Measurements from ENCODE around the gene P2RY1. TPM values are rescaled to one million over a fixed set of nuclear protein-coding genes. Genes with fewer than 3 reads are reported as not detected.

P2RY1 gene
- total RNA-seq, 2 experiments from 2014 or later, result 1.7 to 1.8 TPM

DNA sequence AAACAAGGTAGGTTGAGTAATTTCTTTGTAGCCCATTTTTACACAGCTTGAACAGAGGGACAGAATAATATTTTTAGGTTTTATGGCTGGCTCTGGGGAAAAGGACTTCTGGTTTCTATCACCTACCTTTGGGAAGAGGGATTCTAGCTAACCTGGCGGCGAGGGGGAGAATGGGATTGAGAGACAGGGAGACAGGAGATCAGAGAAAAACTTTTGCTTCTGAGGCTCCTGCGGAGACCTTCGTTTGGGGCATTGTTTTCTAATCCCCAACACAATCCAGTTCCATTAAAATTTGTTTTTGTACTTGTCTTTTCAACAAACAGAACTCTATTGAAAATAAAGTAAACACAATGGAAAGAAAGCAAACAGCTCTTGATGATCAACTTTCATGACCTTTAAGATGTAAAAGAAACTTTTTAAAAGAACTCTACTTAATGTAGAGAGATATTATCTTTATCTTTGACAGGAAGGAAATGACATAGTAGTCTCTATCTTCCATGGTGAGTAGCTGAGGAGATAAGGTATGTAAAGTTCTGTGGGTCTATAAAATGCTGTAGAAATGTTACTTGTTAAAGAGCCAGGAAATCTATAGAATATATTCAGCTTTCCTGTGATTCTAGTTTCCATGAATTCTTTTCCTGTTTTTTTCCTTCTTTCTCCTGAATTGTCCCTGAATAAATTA lies 37.0 kb upstream of the P2RY1 start:
- POLR2A ChIA-PET, result no interaction called here
- CTCF ChIA-PET, result no interaction called here

DNA sequence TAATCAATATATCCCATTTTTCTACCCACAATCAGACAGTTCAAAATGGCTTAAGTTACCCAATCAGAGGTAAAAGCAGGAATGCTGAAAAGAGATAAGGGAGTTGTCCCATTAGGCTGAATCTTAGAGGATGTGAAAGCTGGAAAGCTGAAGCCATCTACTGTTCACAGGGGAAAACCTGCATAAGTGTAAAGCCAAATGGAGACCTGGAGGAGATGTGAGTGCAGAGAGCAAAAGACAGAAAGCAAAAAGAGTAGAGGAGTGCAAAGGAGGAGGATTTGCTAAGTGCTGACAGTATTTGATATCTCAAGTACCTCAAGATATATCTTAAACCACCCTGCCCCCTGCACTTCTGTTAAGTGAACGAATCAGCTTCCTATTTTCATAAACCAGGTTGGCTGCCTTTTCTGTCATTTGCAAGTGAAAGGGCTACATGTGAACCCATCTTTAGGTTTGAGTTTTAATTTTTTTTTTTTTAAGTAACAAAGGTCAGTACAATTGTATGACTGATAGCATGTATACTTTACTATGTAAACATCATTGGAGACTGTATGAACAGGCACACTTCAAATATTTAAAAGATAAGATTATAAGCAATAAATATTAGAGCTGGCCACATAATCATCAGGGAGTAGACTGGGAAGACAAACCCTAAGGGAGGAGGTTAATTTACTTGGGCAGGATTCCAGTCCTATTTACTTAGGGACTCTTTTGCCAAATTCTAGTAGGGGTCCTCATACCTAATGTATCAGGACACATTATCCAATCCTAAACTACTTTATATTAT lies 22.8 kb upstream of the P2RY1 start:
- ATAC-seq, result no peak
- no peak overlapping the region for H3K4me3 Mint-ChIP-seq
- H3K4me1 Mint-ChIP-seq (ENCODE audit: low read depth), result no peaks in the 10 kb centered on the region
- no peak for DNase-seq
- H3K27ac Mint-ChIP-seq, result no peak overlapping the region
- POLR2A ChIA-PET, result no interaction called here
- CTCF ChIA-PET, result interaction anchor here (0.6 kb wide), 1 partner anchor 9 kb away, joined by 3 read pairs; no protein-coding TSS in a partner anchor
- peaks cover 3% of the 10 kb centered on the region for H3K27me3 Mint-ChIP-seq
- no peaks in the 10 kb centered on the region for H3K9me3 Mint-ChIP-seq
- no peaks in the 10 kb centered on the region for H3K36me3 Mint-ChIP-seq (ENCODE audit: low read depth)
- TF ChIP-seq, protein P1, sequence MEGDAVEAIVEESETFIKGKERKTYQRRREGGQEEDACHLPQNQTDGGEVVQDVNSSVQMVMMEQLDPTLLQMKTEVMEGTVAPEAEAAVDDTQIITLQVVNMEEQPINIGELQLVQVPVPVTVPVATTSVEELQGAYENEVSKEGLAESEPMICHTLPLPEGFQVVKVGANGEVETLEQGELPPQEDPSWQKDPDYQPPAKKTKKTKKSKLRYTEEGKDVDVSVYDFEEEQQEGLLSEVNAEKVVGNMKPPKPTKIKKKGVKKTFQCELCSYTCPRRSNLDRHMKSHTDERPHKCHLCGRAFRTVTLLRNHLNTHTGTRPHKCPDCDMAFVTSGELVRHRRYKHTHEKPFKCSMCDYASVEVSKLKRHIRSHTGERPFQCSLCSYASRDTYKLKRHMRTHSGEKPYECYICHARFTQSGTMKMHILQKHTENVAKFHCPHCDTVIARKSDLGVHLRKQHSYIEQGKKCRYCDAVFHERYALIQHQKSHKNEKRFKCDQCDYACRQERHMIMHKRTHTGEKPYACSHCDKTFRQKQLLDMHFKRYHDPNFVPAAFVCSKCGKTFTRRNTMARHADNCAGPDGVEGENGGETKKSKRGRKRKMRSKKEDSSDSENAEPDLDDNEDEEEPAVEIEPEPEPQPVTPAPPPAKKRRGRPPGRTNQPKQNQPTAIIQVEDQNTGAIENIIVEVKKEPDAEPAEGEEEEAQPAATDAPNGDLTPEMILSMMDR (IDR thresholded peaks at IDR 0.05), result no peak
- intact Hi-C loops (cut with micrococcal nuclease), result no loop called here

More for the DNA sequence above, 37.0 kb upstream of the P2RY1 start:
- intact Hi-C loops (cut with micrococcal nuclease), result no loop called here
- Mint-ChIP-seq H3K27me3 (no peaks in the 10 kb centered on the region), H3K4me3 (no peak overlapping the region), H3K27ac (no peak overlapping the region), H3K9me3 (peaks cover 2% of the 10 kb centered on the region), H3K36me3 (ENCODE audit: low read depth) (no peaks in the 10 kb centered on the region), H3K4me1 (ENCODE audit: low read depth) (no peaks in the 10 kb centered on the region)
- no peak for ATAC-seq
- no peak for DNase-seq
- TF ChIP-seq, protein P1 (IDR thresholded peaks at IDR 0.05), result no peak

DNA sequence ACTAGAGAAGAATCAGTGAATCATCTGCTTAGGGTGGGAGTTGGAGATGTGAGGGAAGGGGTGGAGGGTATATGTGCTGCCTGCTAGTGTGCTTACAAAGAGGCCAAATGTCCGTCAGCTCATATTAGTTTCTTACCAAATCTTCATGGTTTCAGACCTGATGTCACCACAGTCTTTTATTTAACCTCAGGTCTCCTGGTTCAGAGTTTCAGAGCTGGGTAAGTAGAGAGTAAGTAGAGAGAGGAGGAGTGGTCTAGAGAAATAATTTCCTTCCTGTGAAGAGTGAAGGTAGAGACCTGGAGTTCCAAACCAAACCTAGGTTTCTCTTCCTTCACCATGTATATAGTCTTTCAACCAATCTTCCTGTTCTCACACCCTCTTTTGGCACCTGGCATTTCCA lies 17.5 kb upstream of the P2RY1 start:
- Mint-ChIP-seq H3K27ac (no peak overlapping the region), H3K27me3 (peaks cover 3% of the 10 kb centered on the region), H3K4me1 (ENCODE audit: low read depth) (no peaks in the 10 kb centered on the region), H3K36me3 (ENCODE audit: low read depth) (no peaks in the 10 kb centered on the region), H3K4me3 (no peak overlapping the region), H3K9me3 (no peaks in the 10 kb centered on the region)
- ChIA-PET POLR2A (no interaction called here), CTCF (no interaction called here)
- TF ChIP-seq, protein P1 (IDR thresholded peaks at IDR 0.05), result no peak
- DNase-seq (no peak), ATAC-seq (no peak)
- intact Hi-C loops (cut with micrococcal nuclease), result no loop called here

DNA sequence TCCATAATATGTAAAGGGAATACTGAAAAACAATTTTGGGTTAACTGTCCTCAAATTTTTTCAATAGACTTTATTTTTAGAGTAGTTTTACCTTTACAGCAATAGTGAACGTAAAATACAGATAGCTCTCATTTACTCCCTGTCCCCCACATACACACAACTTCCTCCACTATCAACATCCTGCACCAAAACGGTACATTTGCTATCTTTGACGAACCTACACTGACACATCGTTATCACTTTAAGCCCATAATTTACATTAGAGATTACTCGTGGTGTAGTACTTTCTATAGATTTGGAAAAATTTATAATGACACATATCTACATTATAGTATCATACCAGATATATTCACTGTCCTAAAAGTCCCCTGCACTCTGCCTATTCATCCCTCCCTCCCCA lies 16.9 kb upstream of the P2RY1 start:
- Mint-ChIP-seq H3K27ac (no peak overlapping the region), H3K4me3 (no peak overlapping the region), H3K27me3 (peaks cover 3% of the 10 kb centered on the region), H3K4me1 (ENCODE audit: low read depth) (no peaks in the 10 kb centered on the region), H3K36me3 (ENCODE audit: low read depth) (no peaks in the 10 kb centered on the region), H3K9me3 (no peaks in the 10 kb centered on the region)
- TF ChIP-seq, protein P1 (IDR thresholded peaks at IDR 0.05), result no peak
- ATAC-seq (no peak), DNase-seq (no peak)
- intact Hi-C loops (cut with micrococcal nuclease), result no loop called here
- ChIA-PET POLR2A (no interaction called here), CTCF (no interaction called here)

DNA sequence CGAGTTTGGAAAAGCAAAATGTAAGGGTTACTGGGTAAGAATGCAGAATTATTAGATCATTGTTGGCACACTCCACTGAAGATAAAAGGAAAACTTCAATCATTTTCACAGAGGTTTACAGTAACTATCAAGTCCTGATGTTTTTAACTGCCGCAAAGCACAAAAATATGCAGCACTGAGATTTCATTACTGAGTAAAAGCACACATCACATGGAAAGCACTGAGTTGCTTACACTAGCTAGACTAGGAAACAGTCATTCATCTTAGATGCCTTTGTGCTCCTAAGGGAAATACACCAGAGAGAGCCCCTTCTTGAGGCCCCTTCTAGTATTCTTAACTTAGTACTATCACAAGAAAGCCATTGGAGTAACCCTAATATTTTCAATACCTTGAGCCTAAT lies 11.8 kb upstream of the P2RY1 start:
- Mint-ChIP-seq H3K36me3 (ENCODE audit: low read depth) (no peaks in the 10 kb centered on the region), H3K4me1 (ENCODE audit: low read depth) (no peaks in the 10 kb centered on the region), H3K9me3 (no peaks in the 10 kb centered on the region), H3K27ac (no peak overlapping the region), H3K4me3 (no peak overlapping the region), H3K27me3 (peaks cover 4% of the 10 kb centered on the region)
- POLR2A ChIA-PET, result interaction anchor here (0.6 kb wide), 1 partner anchor 341 kb away, joined by 3 read pairs; no protein-coding TSS in a partner anchor
- CTCF ChIA-PET, result no interaction called here
- ATAC-seq, result no peak
- intact Hi-C loops (cut with micrococcal nuclease), result no loop called here
- TF ChIP-seq, protein P1 (IDR thresholded peaks at IDR 0.05), result no peak
- no peak for DNase-seq

Data from activated CD8-positive, alpha-beta T cell treated with anti-CD3 and anti-CD28 coated beads for 36 hours (primary cell).